H9 (cell line): ENCODE results near the gene IQCE. TPM values are rescaled to one million over a fixed set of nuclear protein-coding genes. Genes with fewer than 3 reads are reported as not detected.

Experiments
- DNase-seq: peaks from one replicate; pipeline ENCODE4 v3.0.0-alpha.2; 2017
- H2AFZ ChIP-seq: one replicate; pipeline ENCODE4 v1.6.1; 2013; ENCODE audit warnings: mild to moderate bottlenecking, low read length, control low read depth, moderate library complexity
- H2AK5ac ChIP-seq: 2 replicates; pipeline ENCODE4 v1.6.1; 2013; ENCODE audit warnings: low read length, control low read depth, mixed read lengths; ENCODE audit not compliant: insufficient read length
- H2BK120ac ChIP-seq: one replicate; pipeline ENCODE4 v1.6.1; 2013; ENCODE audit warnings: low read depth, mild to moderate bottlenecking, low read length, control low read depth, inconsistent platforms; ENCODE audit not compliant: poor library complexity, severe bottlenecking
- H2BK12ac ChIP-seq: 2 replicates; pipeline ENCODE4 v1.6.1; 2013; ENCODE audit warnings: low read length, control low read depth, mixed read lengths, low read depth; ENCODE audit not compliant: insufficient read length
- H2BK15ac ChIP-seq: 2 replicates; pipeline ENCODE4 v1.6.1; 2013; ENCODE audit warnings: low read depth, low read length, control low read depth
- H2BK20ac ChIP-seq: one replicate; pipeline ENCODE4 v1.6.1; 2013; ENCODE audit warnings: low read depth, mild to moderate bottlenecking, low read length, control low read depth, inconsistent platforms; ENCODE audit not compliant: poor library complexity, severe bottlenecking
- H2BK5ac ChIP-seq: 2 replicates; pipeline ENCODE4 v1.6.1; 2013; ENCODE audit warnings: low read length, control low read depth, mixed read lengths; ENCODE audit not compliant: insufficient read length
- H3K14ac ChIP-seq: 2 replicates; pipeline ENCODE4 v1.6.1; 2013; ENCODE audit warnings: low read length, control low read depth; ENCODE audit not compliant: insufficient read depth
- H3K18ac ChIP-seq: 2 replicates; pipeline ENCODE4 v1.6.1; 2013; ENCODE audit warnings: low read depth, mild to moderate bottlenecking, mixed read lengths, low read length, control low read depth; ENCODE audit not compliant: insufficient read length
- H3K23ac ChIP-seq: 2 replicates; pipeline ENCODE4 v1.6.1; 2013; ENCODE audit warnings: low read length, control low read depth, mixed read lengths, low read depth; ENCODE audit not compliant: insufficient read length
- H3K23me2 ChIP-seq: 2 replicates; pipeline ENCODE4 v1.6.1; 2013; ENCODE audit warnings: low read depth, mild to moderate bottlenecking, mixed read lengths, low read length, control low read depth; ENCODE audit not compliant: insufficient read length, poor library complexity, severe bottlenecking
- H3K27ac ChIP-seq: 2 replicates; pipeline ENCODE4 v1.5.1; 2013; ENCODE audit warnings: low read length, control low read depth, mixed read lengths, low read depth; ENCODE audit not compliant: insufficient read length
- H3K27me3 ChIP-seq: 2 replicates; pipeline ENCODE4 v1.6.1; 2013; ENCODE audit warnings: low read length, control low read depth, inconsistent platforms; ENCODE audit not compliant: insufficient read depth
- H3K4ac ChIP-seq: 2 replicates; pipeline ENCODE4 v1.6.1; 2013; ENCODE audit warnings: low read depth, mild to moderate bottlenecking, control low read depth, inconsistent platforms, low read length, moderate library complexity
- H3K4me1 ChIP-seq: 2 replicates; pipeline ENCODE4 v1.6.1; 2013; ENCODE audit warnings: low read length, control low read depth, inconsistent platforms; ENCODE audit not compliant: insufficient read depth
- H3K4me2 ChIP-seq: 2 replicates; pipeline ENCODE4 v1.6.1; 2013; ENCODE audit warnings: low read length, control low read depth, mixed read lengths; ENCODE audit not compliant: insufficient read length, insufficient read depth
- H3K56ac ChIP-seq: 2 replicates; pipeline ENCODE4 v1.6.1; 2013; ENCODE audit warnings: low read depth, mild to moderate bottlenecking, mixed read lengths, low read length, control low read depth; ENCODE audit not compliant: insufficient read length
- H3K79me1 ChIP-seq: 2 replicates; pipeline ENCODE4 v1.6.1; 2013; ENCODE audit warnings: low read depth, mild to moderate bottlenecking, moderate library complexity, low read length, control low read depth, inconsistent platforms; ENCODE audit not compliant: insufficient read depth, poor library complexity, severe bottlenecking
- H3K79me2 ChIP-seq: 2 replicates; pipeline ENCODE4 v1.6.1; 2013; ENCODE audit warnings: low read length, control low read depth, inconsistent platforms; ENCODE audit not compliant: insufficient read depth
- H3K9ac ChIP-seq: 2 replicates; pipeline ENCODE4 v1.6.1; 2013; ENCODE audit warnings: low read length, control low read depth, mixed read lengths; ENCODE audit not compliant: insufficient read length; ENCODE audit errors: extremely low read depth
- H3K9me3 ChIP-seq: one replicate; pipeline ENCODE4 v1.6.1; 2013; ENCODE audit warnings: low read depth, low read length, inconsistent platforms; ENCODE audit not compliant: control insufficient read depth
- H3T11ph ChIP-seq: one replicate; pipeline ENCODE4 v1.6.1; 2013; ENCODE audit warnings: mild to moderate bottlenecking, low read length, control low read depth, inconsistent platforms
- H4K20me1 ChIP-seq: one replicate; pipeline ENCODE4 v1.6.1; 2013; ENCODE audit not compliant: control insufficient read depth, insufficient read length, insufficient read depth
- H4K5ac ChIP-seq: 2 replicates; pipeline ENCODE4 v1.6.1; 2013; ENCODE audit warnings: low read depth, mild to moderate bottlenecking, mixed read lengths, low read length, control low read depth; ENCODE audit not compliant: insufficient read length
- H4K8ac ChIP-seq: replicated peaks from 2 replicates; pipeline ENCODE4 v1.6.1; 2013; ENCODE audit warnings: low read length, control low read depth, mixed read lengths, low read depth; ENCODE audit not compliant: insufficient read length
- H4K91ac ChIP-seq: 2 replicates; pipeline ENCODE4 v1.6.1; 2013; ENCODE audit warnings: low read depth, mild to moderate bottlenecking, moderate library complexity, mixed read lengths, low read length, control low read depth; ENCODE audit not compliant: insufficient read length
- H3K27ac Mint-ChIP-seq, 3 experiments: 2 replicates in 2 of 3; 3 replicates in 1 of 3; pipeline ENCODE4 v1.8.0; 2020 to 2021; ENCODE audit warnings: mixed read lengths in 3 of 3, mild to moderate bottlenecking in 1 of 3, moderate library complexity in 1 of 3
- H3K27me3 Mint-ChIP-seq: 2 replicates; pipeline ENCODE4 v1.8.0; 2021; ENCODE audit warnings: low read depth, mild to moderate bottlenecking, moderate library complexity, mixed read lengths
- H3K36me3 Mint-ChIP-seq, 3 experiments: 2 replicates in 2 of 3; 3 replicates in 1 of 3; pipeline ENCODE4 v1.8.0; 2020 to 2021; ENCODE audit warnings: low read depth in 3 of 3, mixed read lengths in 3 of 3; ENCODE audit not compliant: insufficient read depth in 1 of 3
- H3K4me1 Mint-ChIP-seq, 2 experiments: 2 replicates each; pipeline ENCODE4 v1.8.0; 2020; ENCODE audit warnings: mixed read lengths in 2 of 2
- H3K4me3 Mint-ChIP-seq, 2 experiments: 2 replicates in 1 of 2; 3 replicates in 1 of 2; pipeline ENCODE4 v1.8.0; 2020 to 2021; ENCODE audit warnings: mild to moderate bottlenecking in 2 of 2, mixed read lengths in 2 of 2, moderate library complexity in 1 of 2
- H3K9me3 Mint-ChIP-seq, 2 experiments: 2 replicates in 1 of 2; 3 replicates in 1 of 2; pipeline ENCODE4 v1.8.0; 2020; ENCODE audit warnings: mild to moderate bottlenecking in 2 of 2, mixed read lengths in 2 of 2, moderate library complexity in 1 of 2
- WGBS: extraction: QIAGEN DNeasy Blood & Tissue Kit; methylation state at CpG from one replicate; pipeline ENCODE4 v1.1.7; 2013; ENCODE audit warnings: missing lambda C conversion rate, low lambda C conversion rate, mixed read lengths; ENCODE audit not compliant: insufficient read length; ENCODE audit errors: extremely low coverage; 5-methylcytosine and 5-hydroxymethylcytosine counted together
- total RNA-seq: library from RNA; stranded (reverse); gene quantifications from 2 replicates; pipeline ENCODE4 v1.2.1, GENCODE V29; 2021
- TF ChIP-seq, protein P1 (sequence below): fragments of 200-600 bp; sonication (generic); conservative IDR thresholded peaks from 3 replicates; pipeline ENCODE4 v1.8.0; 2021; ENCODE audit warnings: antibody characterized with exemption, mild to moderate bottlenecking

IQCE gene
- total RNA-seq, 1 experiment from 2014 or later, result 7.0 TPM

DNA sequence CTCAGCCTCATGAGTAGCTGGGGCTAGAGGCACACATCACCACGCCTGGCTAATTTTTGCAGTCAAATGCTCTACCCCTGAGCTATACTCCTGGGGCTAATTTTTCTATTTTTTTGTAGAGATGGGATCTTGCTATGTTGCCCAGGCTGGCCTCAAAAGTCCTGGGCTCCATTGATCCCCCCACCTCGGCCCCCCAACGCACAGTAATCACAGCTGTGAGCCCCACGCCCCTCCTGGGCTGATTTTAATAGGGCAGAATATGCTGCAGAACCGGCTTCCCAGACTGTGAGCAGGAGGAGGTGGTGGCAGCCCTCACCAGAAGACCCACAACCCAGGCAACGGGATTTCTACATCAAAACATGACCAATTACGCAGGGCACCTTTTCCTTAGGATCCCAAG, 18.6 kb upstream of the IQCE start:
- Histone ChIP-seq H4K20me1 (no peaks in the 10 kb centered on the region), H3K4me1 (no peaks in the 10 kb centered on the region), H2AK5ac (no peak overlapping the region), H2BK12ac (no peak overlapping the region), H3K23me2 (no peaks in the 10 kb centered on the region), H3K9me3 (no peaks in the 10 kb centered on the region), H3K4me2 (no peak overlapping the region), H3K79me1 (no peaks in the 10 kb centered on the region), H2BK120ac (no peak overlapping the region), H4K8ac (no peak overlapping the region), H4K91ac (no peak overlapping the region), H2AFZ (no peak overlapping the region), H2BK5ac (no peak overlapping the region), H3K14ac (no peak overlapping the region), H4K5ac (no peak overlapping the region), H3K18ac (no peak overlapping the region), H2BK15ac (no peak overlapping the region), H3T11ph (no peak overlapping the region), H3K56ac (no peak overlapping the region), H3K9ac (no peak overlapping the region), H3K79me2 (no peaks in the 10 kb centered on the region), H3K27me3 (no peaks in the 10 kb centered on the region), H3K4ac (no peak overlapping the region), H3K27ac (no peak overlapping the region), H2BK20ac (no peak overlapping the region), H3K23ac (no peak overlapping the region)
- Mint-ChIP-seq H3K4me3 (no peak overlapping the region), H3K4me1 (no peaks in the 10 kb centered on the region), H3K36me3 (peaks cover 13 to 43% (median 34%) of the 10 kb centered on the region in 3 experiments), H3K27ac (no peak overlapping the region), H3K9me3 (peaks cover 2 to 3% of the 10 kb centered on the region in 2 experiments; a peak in 2 of 5 replicates), H3K27me3 (no peaks in the 10 kb centered on the region)
- TF ChIP-seq, protein P1, sequence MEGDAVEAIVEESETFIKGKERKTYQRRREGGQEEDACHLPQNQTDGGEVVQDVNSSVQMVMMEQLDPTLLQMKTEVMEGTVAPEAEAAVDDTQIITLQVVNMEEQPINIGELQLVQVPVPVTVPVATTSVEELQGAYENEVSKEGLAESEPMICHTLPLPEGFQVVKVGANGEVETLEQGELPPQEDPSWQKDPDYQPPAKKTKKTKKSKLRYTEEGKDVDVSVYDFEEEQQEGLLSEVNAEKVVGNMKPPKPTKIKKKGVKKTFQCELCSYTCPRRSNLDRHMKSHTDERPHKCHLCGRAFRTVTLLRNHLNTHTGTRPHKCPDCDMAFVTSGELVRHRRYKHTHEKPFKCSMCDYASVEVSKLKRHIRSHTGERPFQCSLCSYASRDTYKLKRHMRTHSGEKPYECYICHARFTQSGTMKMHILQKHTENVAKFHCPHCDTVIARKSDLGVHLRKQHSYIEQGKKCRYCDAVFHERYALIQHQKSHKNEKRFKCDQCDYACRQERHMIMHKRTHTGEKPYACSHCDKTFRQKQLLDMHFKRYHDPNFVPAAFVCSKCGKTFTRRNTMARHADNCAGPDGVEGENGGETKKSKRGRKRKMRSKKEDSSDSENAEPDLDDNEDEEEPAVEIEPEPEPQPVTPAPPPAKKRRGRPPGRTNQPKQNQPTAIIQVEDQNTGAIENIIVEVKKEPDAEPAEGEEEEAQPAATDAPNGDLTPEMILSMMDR, result no peak
- DNase-seq, result no peak
- WGBS, result no CpG with 5 or more reads among the region's 7 CpGs
